Lower leg skin (tissue), 4 donors: ENCODE results near the gene DOCK1. TPM values are rescaled to one million over a fixed set of nuclear protein-coding genes. Genes with fewer than 3 reads are reported as not detected.

Source experiments
- DNase-seq, 2 donors: peaks; one replicate each; pipeline ENCODE4 v3.0.0-alpha.2; 2019; ENCODE audit warnings: low spot score in 2 of 2
- H3K4me3 ChIP-seq: fragments of 200-600 bp; sonication (generic); 2 replicates; pipeline ENCODE4 v1.5.1; 2017; ENCODE audit warnings: mild to moderate bottlenecking, low read depth; ENCODE audit not compliant: poor library complexity, severe bottlenecking
- CTCF ChIP-seq, 3 donors: fragments of 450-650 bp; IDR thresholded peaks; one replicate each; pipeline ENCODE4 v1.5.1; 2016; ENCODE audit warnings: antibody characterized with exemption in 3 of 3, mild to moderate bottlenecking in 3 of 3, moderate library complexity in 2 of 3
- POLR2A ChIP-seq, 2 donors: fragments of 450-650 bp; IDR thresholded peaks; one replicate each; pipeline ENCODE4 v1.6.1; 2016 to 2017; ENCODE audit warnings: antibody characterized with exemption in 2 of 2, mild to moderate bottlenecking in 1 of 2, moderate library complexity in 1 of 2
- WGBS, 2 donors: methylation state at CpG; one replicate each; pipeline ENCODE4 v1.1.5; 2018; 5-methylcytosine and 5-hydroxymethylcytosine counted together
- intact Hi-C: fragments of 100-400 bp; cut with DNase I; formaldehyde crosslinking; loops from one replicate; pipeline ENCODE4 v1.15.0; 2023; ENCODE audit warnings: low total_unique reads
- total RNA-seq, 4 donors: library from RNA; depleted of rRNA; stranded (reverse); fragments of >200 nt; gene quantifications; one replicate each; pipeline ENCODE4 v1.1.0, GENCODE V29; 2016

Gene DOCK1
- total RNA-seq, 4 donors from 2014 or later, result 76.6 to 108 (median 83.4) TPM

- intact Hi-C loops, result no loop called here
- no peak overlapping the region for H3K4me3 ChIP-seq
- WGBS, 2 donors, result 75 to 83% methylated on average over 6 of the region's 6 CpGs
- DNase-seq, result no peak
- TF ChIP-seq CTCF (IDR thresholded peaks at IDR 0.05), result no peak
- TF ChIP-seq POLR2A (IDR thresholded peaks at IDR 0.05), result no peak
Observed at GRCh38 chr10:126977216-126977615, 72.0 kb downstream of the DOCK1 start.

GRCh38 chr10:126979311-126979710, 74.1 kb downstream of the DOCK1 start:
- TF ChIP-seq POLR2A (IDR thresholded peaks at IDR 0.05) (no peak), CTCF (IDR thresholded peaks at IDR 0.05) (no peak)
- no peak for DNase-seq
- intact Hi-C loops, result no loop called here
- WGBS, 2 donors, result 96 to 97% methylated on average over 1 of the region's 1 CpG
- H3K4me3 ChIP-seq, result no peak overlapping the region

- WGBS, 2 donors, result 80 to 94% methylated on average over 7 of the region's 7 CpGs
- no peak for TF ChIP-seq CTCF (IDR thresholded peaks at IDR 0.05)
- TF ChIP-seq POLR2A (IDR thresholded peaks at IDR 0.05), result no peak
- H3K4me3 ChIP-seq, result no peak overlapping the region
- intact Hi-C loops, result no loop called here
- DNase-seq, result no peak
Observed at GRCh38 chr10:126993208-126993607, 88.0 kb downstream of the DOCK1 start.

- intact Hi-C loops, result no loop called here
- no peak for DNase-seq
- WGBS, 2 donors, result 92 to 94% methylated on average over 8 of the region's 8 CpGs
- TF ChIP-seq POLR2A (IDR thresholded peaks at IDR 0.05), result no peak
- no peak for TF ChIP-seq CTCF (IDR thresholded peaks at IDR 0.05)
- H3K4me3 ChIP-seq, result no peak overlapping the region
Observed at GRCh38 chr10:126997801-126998590, 92.8 kb downstream of the DOCK1 start.

GRCh38 chr10:127000598-127000997, 95.4 kb downstream of the DOCK1 start:
- DNase-seq, result no peak

More at GRCh38 chr10:127000598-127000997, 95.4 kb downstream of the DOCK1 start:
- TF ChIP-seq POLR2A (IDR thresholded peaks at IDR 0.05) (no peak), CTCF (IDR thresholded peaks at IDR 0.05) (no peak)
- H3K4me3 ChIP-seq, result no peak overlapping the region
- intact Hi-C loops, result no loop called here
- WGBS, 2 donors, result 93 to 95% methylated on average over 12 of the region's 12 CpGs
